Ramos (cell line): ENCODE measurements around the gene C5AR2.
"Not testable (repeated sequence)": the region's sequence is repeated elsewhere in the genome, so short reads cannot be mapped to it uniquely, and the experiment has no call there.

Source experiments
- in situ Hi-C: fragments of 300-500 bp; cut with MboI; formaldehyde crosslinking; loops from one replicate; pipeline ENCODE4 v1.14.3; 2022; ENCODE audit warnings: low sequenced_read_pairs; ENCODE audit not compliant: unreplicated experiment

C5AR2 gene

DNA sequence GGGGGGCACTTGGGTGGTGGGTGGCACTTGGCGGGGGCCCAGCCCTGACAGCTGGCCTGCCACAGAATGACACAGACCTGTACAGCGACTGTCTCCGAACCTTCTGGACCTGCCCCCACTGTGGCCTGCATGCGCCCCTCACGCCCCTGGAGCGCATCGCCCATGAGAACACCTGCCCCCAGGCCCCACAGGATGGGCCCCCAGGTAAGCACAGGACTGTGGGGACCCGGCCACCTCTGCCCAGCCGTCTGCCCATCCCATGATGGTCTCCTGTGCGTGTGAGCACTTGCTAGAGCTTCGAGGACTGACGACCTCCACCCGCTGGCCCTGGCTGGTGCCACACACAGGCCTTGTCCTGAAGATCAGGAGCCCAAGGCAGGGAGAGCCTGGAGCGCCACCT is 49.1 kb downstream of the C5AR2 start:
- in situ Hi-C loops, result no loop called here

- in situ Hi-C loops, result no loop called here
Measured at GRCh38 chr19:47381653-47382279, 49.8 kb downstream of the C5AR2 start.

- in situ Hi-C loops, result not testable (repeated sequence)
Measured at GRCh38 chr19:47383890-47384289, 51.9 kb downstream of the C5AR2 start.

- in situ Hi-C loops, result not testable (repeated sequence)
Measured at GRCh38 chr19:47384533-47384932, 52.6 kb downstream of the C5AR2 start.

- in situ Hi-C loops, result not testable (repeated sequence)
Measured at GRCh38 chr19:47386582-47386981, 54.6 kb downstream of the C5AR2 start.

GRCh38 chr19:47387623-47388022 is 55.6 kb downstream of the C5AR2 start:
- in situ Hi-C loops, result not testable (repeated sequence)

- in situ Hi-C loops, result not testable (repeated sequence)
Measured at GRCh38 chr19:47388721-47389120, 56.7 kb downstream of the C5AR2 start.

DNA sequence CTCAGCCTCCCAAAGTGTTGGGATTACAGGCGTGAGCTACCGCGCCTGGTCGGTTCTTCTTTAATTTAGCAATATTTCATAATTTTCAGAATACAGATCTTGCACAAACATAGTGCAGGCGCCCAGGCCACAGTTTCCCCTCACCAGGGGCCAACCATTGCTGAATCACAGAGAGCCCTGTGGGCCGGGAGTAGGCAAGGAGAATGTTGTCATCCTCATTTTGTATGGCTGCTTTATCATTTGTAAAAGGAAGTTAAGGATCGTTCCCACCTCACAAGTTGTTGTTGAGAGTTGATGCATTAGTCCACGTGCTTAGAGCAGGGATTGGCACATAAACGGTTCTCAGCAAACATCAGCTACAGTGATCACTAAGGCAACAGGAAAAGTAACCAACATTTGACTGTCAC is 57.2 kb downstream of the C5AR2 start:
- in situ Hi-C loops, result no loop called here

GRCh38 chr19:47390533-47391488 is 58.8 kb downstream of the C5AR2 start:
- in situ Hi-C loops, result loop anchor here (5.0 kb wide), 1 partner anchor 94 kb away; no protein-coding TSS in a partner anchor

DNA sequence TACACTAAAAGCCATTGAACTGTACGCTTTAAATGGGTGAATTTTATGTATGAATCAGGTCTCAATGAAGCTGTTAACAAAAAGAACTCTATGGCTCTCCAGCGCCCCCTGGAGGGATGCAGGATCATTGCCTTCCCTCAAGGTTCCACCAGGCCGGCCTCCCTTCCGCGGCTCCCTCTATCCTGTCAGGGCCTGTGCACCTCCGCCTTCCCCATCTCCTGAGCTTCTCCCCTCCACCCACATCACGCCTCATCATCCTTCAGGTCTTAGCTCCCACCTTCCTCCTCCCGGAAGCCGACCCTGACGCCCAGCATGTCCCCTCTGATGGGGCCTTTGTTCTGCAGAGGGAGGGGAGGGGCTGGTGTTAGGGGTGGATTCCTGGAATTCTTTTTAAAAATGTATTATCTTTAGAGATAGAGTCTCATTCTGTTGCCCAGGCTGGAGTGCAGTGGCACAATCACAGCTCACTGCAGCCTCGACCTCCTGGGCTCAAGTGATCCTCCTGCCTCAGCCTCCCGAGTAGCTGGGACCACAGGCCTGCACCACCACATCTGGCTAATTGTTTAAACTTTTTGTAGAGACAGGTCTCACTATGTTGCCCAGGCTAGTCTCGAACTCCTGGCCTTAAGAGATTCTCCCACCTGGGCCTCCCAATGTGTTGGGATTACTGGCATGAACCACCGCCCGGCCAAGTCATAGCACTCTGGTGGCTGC is 59.7 kb downstream of the C5AR2 start:
- in situ Hi-C loops, result loop anchor here (5.0 kb wide), 1 partner anchor 94 kb away; no protein-coding TSS in a partner anchor
